Right cardiac atrium (tissue), 5 donors: Measurements from ENCODE around the gene TRIM10. TPM values are rescaled to one million over a fixed set of nuclear protein-coding genes. Genes with fewer than 3 reads are reported as not detected.

ENCODE experiments used
- ATAC-seq, 2 donors: fragments of 200-7000 bp; cut with Tn5 transposase; one replicate each; pipeline versions ENCODE4 v1.8.0 to v1.9.1; 2020; ENCODE audit warnings: moderate library complexity in 2 of 2, mild to moderate bottlenecking in 1 of 2
- DNase-seq, 3 donors: peaks; one replicate each; pipeline ENCODE4 v3.0.0-alpha.2; 2020
- H3K27ac ChIP-seq: one replicate; pipeline ENCODE4 v1.5.1; 2013; ENCODE audit warnings: mild to moderate bottlenecking, low read length, control low read depth, moderate library complexity
- H3K27me3 ChIP-seq: one replicate; pipeline ENCODE4 v1.6.1; 2013; ENCODE audit not compliant: control insufficient read depth, insufficient read depth
- H3K4me1 ChIP-seq: one replicate; pipeline ENCODE4 v1.6.1; 2013; ENCODE audit warnings: low read length; ENCODE audit not compliant: control insufficient read depth, insufficient read depth
- H3K4me3 ChIP-seq: one replicate; pipeline ENCODE4 v1.5.1; 2013; ENCODE audit warnings: low read length, control low read depth
- H3K9me3 ChIP-seq: one replicate; pipeline ENCODE4 v1.6.1; 2013; ENCODE audit warnings: low read length; ENCODE audit not compliant: control insufficient read depth
- WGBS: extraction: QIAGEN DNeasy Blood & Tissue Kit; methylation state at CpG from one replicate; pipeline ENCODE4 v1.1.7; 2013; 5-methylcytosine and 5-hydroxymethylcytosine counted together
- intact Hi-C, 4 donors: fragments of 100-400 bp; cut with DNase I; formaldehyde crosslinking; loops; one replicate each; pipeline versions ENCODE4 v1.11.0 to v1.14.0; 2022 to 2023
- polyA plus RNA-seq: library from polyadenylated mRNA; stranded (reverse); fragments of 200-250 nt; gene quantifications from one replicate; pipeline ENCODE4 v1.2.3, GENCODE V29; 2013
- total RNA-seq, 4 donors: library from RNA; stranded (reverse); fragmentation: NEBNext Ultra II Directional; extraction: Animal tissue kit (Norgen Biotek cat#: 25700); gene quantifications; one replicate each; pipeline ENCODE4 v1.2.1, GENCODE V29; 2021
- donor health status: healthy with polysubstance abuse.
- donor health status: DM: no; HTN: yes; CAD: no.
- donor health status: DM: no; HTN: no; CAD: no.
- donor health status: DM: no; HTN: yes; CAD: no; lungs with severe emphysema.
- donor health status: DM: yes; HTN: yes; CAD: no.

The TRIM10 gene
- total and polyA plus RNA-seq, 5 donors: not detected

DNA sequence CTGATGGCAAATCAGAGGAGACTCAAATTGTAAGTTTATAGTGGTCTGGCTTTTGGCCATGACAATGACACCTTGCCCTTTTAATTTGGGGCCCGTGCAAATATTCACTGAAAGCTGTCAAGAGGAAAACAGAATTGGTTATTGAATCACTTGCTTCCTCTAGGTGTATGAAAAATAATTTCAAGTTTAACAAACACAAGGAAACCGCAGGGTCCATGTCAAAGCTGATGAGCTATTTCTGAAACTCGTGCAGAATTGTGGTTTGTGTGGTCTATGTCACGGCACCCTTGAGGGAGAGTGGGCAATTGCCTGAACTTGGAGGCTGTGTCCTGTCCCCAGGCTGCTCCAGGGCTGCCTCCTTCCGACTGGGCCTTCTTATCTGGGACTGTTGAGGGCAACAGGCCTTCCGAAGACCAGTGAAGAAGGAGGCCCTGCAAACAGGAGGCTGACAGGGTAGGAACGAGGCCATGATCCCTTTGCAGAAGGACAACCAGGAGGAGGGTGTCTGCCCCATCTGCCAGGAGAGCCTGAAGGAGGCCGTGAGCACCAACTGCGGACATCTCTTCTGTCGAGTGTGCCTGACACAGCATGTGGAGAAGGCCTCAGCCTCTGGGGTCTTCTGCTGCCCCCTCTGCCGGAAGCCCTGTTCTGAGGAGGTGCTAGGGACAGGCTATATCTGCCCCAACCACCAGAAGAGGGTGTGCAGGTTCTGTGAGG is 24.3 kb downstream of the TRIM10 start:
- DNase-seq: no peak
- Histone ChIP-seq H3K27me3 (no peaks in the 10 kb centered on the region), H3K4me1 (no peaks in the 10 kb centered on the region), H3K4me3 (no peak overlapping the region), H3K27ac (no peak overlapping the region), H3K9me3 (no peaks in the 10 kb centered on the region)
- WGBS: 71% methylated on average over 11 of the region's 11 CpGs
- intact Hi-C loops: no loop called here
- no peak for ATAC-seq

DNA sequence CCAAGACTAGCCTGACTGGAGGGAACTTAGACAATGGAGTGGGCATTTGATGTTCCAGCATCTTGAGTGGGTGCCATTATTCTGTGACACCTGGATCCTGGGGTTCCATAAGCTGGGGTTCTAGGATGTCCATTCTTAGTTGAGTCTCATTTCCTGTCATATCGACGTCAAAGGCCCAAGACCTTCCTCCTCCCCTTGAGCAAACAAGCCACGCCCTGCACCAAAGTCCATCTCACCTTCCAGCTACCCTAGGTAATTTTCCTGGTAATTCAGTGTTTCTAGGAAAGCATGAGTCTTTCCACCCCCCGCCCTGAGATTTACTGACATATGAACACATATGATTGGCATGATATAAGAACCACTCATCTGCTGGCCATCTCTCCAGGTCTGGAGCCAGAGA is 25.3 kb downstream of the TRIM10 start, which contains the start of gene TRIM40:
Gene TRIM40, plus strand, starts transcription at position 384 of the 400 bp plus-strand sequence. CDS start 897 bp downstream, outside the sequence.
- WGBS: 50% methylated on average over 4 of the region's 4 CpGs
- intact Hi-C loops: no loop called here
- no peak within 1 kb of the TSS for H3K27ac ChIP-seq
- DNase-seq: no peak
- H3K27me3 ChIP-seq: no peaks in the 10 kb centered on the region
- H3K4me3 ChIP-seq: no peak within 1 kb of the TSS
- no peak for ATAC-seq
- no peaks in the 10 kb centered on the region for H3K4me1 ChIP-seq
- H3K9me3 ChIP-seq: no peaks in the 10 kb centered on the region

DNA sequence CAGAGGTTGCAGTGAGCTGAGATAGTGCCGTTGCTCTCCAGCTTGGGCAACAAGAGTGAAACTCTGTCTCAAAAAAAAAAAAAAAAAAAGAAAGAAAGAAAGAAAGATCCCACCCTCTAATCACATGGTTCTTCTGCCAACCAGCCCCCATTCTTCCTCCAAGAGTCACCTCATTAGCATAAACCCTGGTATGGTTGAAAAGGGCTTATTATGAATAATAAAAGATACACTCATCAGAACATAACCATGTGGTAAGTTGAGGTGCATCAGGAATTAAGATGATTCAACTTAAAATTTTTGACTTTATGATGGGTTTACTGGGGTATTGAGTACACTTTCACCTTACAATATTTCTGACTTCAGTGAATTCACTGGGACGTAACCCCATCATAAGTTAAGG is 25.9 kb downstream of the TRIM10 start:
- intact Hi-C loops: no loop called here
- ATAC-seq (no peak), DNase-seq (no peak)
- no peak overlapping the region for H3K27ac ChIP-seq
- H3K9me3 ChIP-seq: no peaks in the 10 kb centered on the region
- no peaks in the 10 kb centered on the region for H3K27me3 ChIP-seq
- H3K4me3 ChIP-seq: no peak overlapping the region
- WGBS: 85% methylated on average over 2 of the region's 2 CpGs
- no peaks in the 10 kb centered on the region for H3K4me1 ChIP-seq

DNA sequence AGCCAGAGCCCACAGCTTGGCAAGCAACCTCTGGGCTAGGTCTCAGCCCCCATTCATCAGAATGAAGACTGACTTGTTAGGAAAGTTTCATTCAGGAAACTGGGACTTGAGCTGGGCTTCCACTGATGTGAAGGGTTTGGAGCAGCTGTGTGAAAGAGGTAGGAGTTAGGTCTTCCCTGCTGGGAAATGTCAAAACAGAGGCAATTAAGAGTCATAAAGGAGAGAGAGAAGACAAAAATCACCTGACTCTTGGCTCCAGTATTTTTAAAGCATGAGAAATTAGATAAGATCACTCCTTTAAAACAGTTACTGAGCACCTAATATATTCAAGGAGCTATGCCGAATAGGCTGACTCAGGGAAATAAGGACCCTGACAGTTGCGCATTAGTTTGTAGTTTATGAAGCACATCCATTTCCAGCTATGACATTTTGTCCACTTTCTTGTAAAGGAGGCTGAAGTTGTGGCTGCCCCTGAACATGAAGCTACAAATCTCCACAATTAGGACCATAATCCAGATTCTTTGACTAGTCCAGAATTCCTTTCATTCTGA is 29.0 kb downstream of the TRIM10 start:
- intact Hi-C loops: loop anchor here in 1 of 4 donors (2.0 kb wide), 1 partner anchor 29 kb away; no protein-coding TSS in a partner anchor
- no peaks in the 10 kb centered on the region for H3K4me1 ChIP-seq
- H3K4me3 ChIP-seq: no peak overlapping the region
- DNase-seq: no peak
- no peak for ATAC-seq
- no peaks in the 10 kb centered on the region for H3K27me3 ChIP-seq
- H3K9me3 ChIP-seq: no peaks in the 10 kb centered on the region
- no peak overlapping the region for H3K27ac ChIP-seq
- 82% methylated on average over 2 of the region's 2 CpGs for WGBS

DNA sequence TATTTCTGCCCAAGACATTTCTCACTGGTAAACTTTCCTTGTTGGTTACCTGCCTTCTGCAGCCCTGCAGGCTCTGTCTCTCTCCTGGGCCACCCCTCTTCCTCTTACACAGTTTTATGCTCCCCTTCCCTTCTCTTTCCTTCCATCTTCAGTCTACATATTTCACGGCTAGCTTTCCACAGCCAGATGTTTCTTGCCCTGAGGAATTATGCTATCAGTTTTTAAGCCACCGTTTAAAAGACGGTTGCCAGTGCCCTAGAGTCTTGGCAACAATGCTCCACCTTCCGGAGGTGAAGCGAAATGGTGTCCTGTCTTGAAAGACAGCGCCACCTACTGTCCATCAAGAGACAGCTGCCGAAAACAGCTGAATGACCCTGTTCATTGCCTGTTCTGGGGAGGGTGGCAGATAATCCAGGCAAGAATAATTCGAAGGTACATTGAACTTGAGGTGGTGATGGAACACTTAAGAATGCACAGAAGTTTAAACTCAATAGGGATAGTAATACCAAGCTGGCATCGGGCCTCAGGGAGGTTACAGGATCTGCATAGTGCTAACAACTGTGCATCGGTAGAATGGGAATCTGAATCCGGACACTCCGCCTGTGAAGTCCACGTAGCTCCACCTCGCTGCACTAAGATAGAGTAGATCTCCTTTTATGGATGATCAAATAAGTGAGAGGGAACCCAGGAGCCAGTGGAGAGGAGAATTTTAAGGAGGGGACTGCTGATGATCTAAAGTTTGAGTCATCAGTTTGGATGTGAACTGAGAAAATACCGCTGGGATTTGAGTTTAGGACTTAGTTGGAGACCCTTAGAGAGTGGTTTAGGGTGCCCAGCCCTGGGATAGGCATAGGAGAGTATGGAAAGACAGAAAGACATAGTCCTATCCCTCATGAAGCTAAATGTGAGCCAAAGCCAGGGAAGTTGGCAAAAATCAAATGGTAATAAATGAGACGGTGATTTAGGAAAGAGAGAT is 29.8 kb downstream of the TRIM10 start:
- ATAC-seq (peak; percentile 84 to 89), DNase-seq (peak; percentile 52 to 75 (median 62))
- Histone ChIP-seq H3K27me3 (no peaks in the 10 kb centered on the region), H3K4me3 (no peak overlapping the region), H3K27ac (no peak overlapping the region), H3K9me3 (no peaks in the 10 kb centered on the region), H3K4me1 (no peaks in the 10 kb centered on the region)
- intact Hi-C loops: loop anchor here in 1 of 4 donors (2.0 kb wide), 1 partner anchor 28 kb away; no protein-coding TSS in a partner anchor
- WGBS: 28% methylated on average over 16 of the region's 16 CpGs

DNA sequence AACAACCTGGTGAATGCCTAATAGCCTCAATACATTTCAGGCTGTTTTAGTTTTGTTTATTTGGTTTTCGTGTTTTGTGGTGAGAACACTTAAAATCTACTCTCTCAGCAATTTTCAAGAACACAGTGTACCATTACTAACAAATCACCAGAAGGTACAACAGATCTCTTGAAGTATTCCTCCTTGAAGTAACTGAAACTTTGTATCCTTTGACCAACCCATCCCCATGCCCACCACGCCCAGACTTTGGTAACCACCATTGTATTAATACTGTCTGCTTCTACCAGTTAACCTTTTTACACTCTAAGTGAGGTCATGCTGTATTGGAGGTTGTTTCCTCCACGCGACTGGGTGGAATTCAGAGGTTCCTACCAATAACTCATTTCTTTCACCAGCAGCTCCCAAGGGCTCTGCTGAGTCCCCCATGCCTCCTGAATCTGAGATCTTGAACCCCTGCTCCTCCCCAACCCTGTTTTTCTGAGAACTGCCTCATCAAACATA is 30.8 kb downstream of the TRIM10 start:
- DNase-seq (no peak), ATAC-seq (no peak)
- no peaks in the 10 kb centered on the region for H3K4me1 ChIP-seq
- intact Hi-C loops: loop anchor here in 1 of 4 donors (2.0 kb wide), 1 partner anchor 27 kb away; no protein-coding TSS in a partner anchor
- H3K4me3 ChIP-seq: no peak overlapping the region
- H3K27ac ChIP-seq: no peak overlapping the region
- WGBS: 61% methylated on average over 4 of the region's 4 CpGs
- H3K27me3 ChIP-seq: no peaks in the 10 kb centered on the region
- no peaks in the 10 kb centered on the region for H3K9me3 ChIP-seq

DNA sequence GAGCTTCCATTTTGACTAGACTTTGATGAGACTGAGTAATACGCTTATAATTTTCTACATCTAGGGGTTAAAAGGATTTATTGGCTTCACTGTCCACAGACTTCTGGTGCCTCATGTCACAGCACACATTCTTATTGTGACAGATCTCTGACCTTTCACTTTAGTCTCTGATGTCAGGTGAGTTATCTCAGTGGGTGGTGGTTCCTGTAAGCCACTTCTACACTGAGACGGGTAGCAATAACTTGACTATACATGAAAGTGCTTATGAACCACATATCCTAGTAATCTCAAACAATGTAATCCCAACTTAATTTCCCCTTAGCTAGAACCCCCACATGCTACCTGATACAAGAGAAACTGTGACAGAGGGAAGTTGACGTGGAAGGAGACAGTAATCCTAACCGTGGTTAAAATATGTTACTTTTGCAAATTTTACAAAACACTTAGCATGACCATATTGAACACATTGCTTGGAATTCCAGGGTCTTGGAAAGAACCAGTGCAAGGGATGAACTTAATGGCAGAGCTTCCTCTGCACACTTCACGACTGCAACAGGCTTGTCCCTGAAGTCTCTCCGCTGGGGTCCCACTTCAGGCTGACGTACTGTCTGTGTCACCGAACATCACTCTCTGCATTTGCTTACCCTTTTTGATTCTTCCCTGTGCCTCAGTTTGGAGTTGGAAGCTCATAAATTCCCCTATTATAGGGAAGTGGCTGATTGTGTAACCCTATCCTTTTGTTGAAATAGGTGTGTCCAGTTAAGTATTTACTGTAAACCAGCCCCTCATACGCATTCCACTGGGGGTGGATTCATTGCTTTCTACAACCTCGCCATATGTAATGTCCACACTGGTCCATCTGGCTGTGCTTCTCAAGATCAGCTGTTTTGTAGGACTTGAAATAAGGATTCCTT is 31.5 kb downstream of the TRIM10 start:
- no peaks in the 10 kb centered on the region for H3K27me3 ChIP-seq
- WGBS: 62% methylated on average over 10 of the region's 10 CpGs
- H3K4me3 ChIP-seq: no peak overlapping the region
- no peak overlapping the region for H3K27ac ChIP-seq
- no peak for ATAC-seq
- intact Hi-C loops: loop anchor here in 1 of 4 donors (2.0 kb wide), 1 partner anchor 27 kb away; no protein-coding TSS in a partner anchor
- DNase-seq: no peak
- H3K9me3 ChIP-seq: no peaks in the 10 kb centered on the region
- H3K4me1 ChIP-seq: no peaks in the 10 kb centered on the region

DNA sequence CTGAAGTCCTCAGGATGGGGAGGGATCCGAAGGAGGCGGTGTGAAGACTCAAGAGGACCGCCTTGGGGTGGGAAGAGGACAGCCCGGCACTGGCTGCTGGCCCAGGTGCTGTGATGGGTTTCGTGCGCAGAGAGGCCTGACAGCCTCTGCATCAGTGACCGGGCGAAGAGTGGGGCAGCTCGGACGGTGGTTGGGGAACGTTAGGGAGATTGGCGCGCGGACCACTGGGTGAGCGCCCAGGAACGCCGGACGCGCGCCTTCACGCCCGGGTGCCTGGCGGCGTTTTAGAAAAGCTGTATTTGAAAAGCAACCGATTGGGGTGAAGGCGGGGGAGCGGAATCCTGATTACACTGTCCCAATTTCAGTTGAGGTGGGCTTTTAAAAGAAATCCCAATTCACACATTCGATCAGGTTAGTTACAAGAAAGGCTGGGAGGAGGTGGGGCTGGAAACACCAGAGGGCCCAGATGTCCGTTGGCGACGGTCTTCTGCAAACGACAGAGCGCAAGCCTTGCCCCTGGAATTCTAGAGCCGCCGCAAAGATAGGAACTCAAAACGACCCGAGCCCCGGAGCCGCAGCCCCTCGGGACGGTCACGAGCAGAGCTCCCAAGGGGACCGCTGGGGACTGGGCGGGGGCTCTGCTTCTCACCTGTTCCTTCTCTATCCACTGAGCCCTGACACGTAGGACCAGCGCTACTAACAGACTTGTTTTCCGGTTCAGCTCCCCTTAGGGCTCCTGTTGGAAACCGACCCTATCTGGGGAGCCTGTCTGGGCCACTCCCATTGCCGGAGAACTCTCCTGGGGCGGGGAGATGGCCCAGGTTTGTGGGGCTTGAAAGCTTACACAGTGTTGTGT is 33.5 kb downstream of the TRIM10 start:
- DNase-seq (peak in 2 of 3 donors; percentile 40 to 50), ATAC-seq (peak in 1 of 2 donors; percentile 45)
- Histone ChIP-seq H3K4me1 (no peaks in the 10 kb centered on the region), H3K4me3 (no peak overlapping the region), H3K27ac (no peak overlapping the region), H3K27me3 (no peaks in the 10 kb centered on the region), H3K9me3 (no peaks in the 10 kb centered on the region)
- 6% methylated on average over 50 of the region's 50 CpGs for WGBS
- intact Hi-C loops: no loop called here

DNA sequence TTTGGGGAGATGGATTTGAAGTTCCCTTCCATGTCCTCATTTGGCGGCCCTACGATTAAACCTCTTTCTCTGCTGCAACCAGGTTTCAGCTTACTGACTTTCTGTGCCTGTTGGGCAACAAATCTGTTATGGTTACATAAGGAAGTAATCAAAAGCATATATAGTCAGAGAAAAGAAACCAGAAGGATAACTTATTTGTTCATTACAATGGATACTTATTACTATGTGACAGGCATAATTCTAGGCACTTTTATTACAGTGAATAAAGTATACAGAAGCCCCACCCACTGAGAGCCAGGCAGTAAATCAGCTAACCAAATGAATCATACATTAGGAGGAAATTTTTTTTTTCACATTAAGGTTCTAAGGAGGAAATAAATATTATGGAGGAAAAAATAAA is 38.5 kb downstream of the TRIM10 start:
- intact Hi-C loops: no loop called here
- no peaks in the 10 kb centered on the region for H3K27me3 ChIP-seq
- no peak for DNase-seq

More for the DNA sequence above, 38.5 kb downstream of the TRIM10 start:
- H3K4me3 ChIP-seq: no peak overlapping the region
- H3K9me3 ChIP-seq: no peaks in the 10 kb centered on the region
- no peak overlapping the region for H3K27ac ChIP-seq
- ATAC-seq: no peak
- WGBS: 52% methylated on average over 2 of the region's 2 CpGs
- no peaks in the 10 kb centered on the region for H3K4me1 ChIP-seq
